Muscle layer of duodenum (tissue), 2 donors: ENCODE results near the gene MUC6.

Experiments
- H3K27ac ChIP-seq: one replicate; pipeline ENCODE4 v1.7.0; 2013; ENCODE audit warnings: mild to moderate bottlenecking, low read length
- H3K27me3 ChIP-seq: one replicate; pipeline ENCODE4 v1.7.0; 2013; ENCODE audit warnings: low read depth, mild to moderate bottlenecking, control low read depth, low read length
- H3K36me3 ChIP-seq, 2 donors: one replicate each; pipeline ENCODE4 v1.7.0; 2013; ENCODE audit warnings: low read length in 2 of 2, control low read depth in 1 of 2, mild to moderate bottlenecking in 1 of 2; ENCODE audit not compliant: insufficient read depth in 2 of 2, control insufficient read depth in 1 of 2
- H3K4me1 ChIP-seq, 2 donors: one replicate each; pipeline ENCODE4 v1.7.0; 2013; ENCODE audit warnings: low read length in 2 of 2, mild to moderate bottlenecking in 2 of 2, control low read depth in 1 of 2, moderate library complexity in 1 of 2; ENCODE audit not compliant: insufficient read depth in 2 of 2, control insufficient read depth in 1 of 2
- H3K4me3 ChIP-seq, 2 donors: one replicate each; pipeline ENCODE4 v1.7.0; 2013; ENCODE audit warnings: low read length in 2 of 2, low read depth in 1 of 2, mild to moderate bottlenecking in 1 of 2
- H3K9me3 ChIP-seq, 2 donors: one replicate each; pipeline ENCODE4 v1.7.0; 2013; ENCODE audit warnings: low read length in 2 of 2, control low read depth in 1 of 2, mild to moderate bottlenecking in 1 of 2; ENCODE audit not compliant: control insufficient read depth in 1 of 2
- donor health status: healthy.

Gene MUC6

GRCh38 chr11:1030556-1030955 lies 6.0 kb downstream of the MUC6 start:
- Histone ChIP-seq H3K27ac (no peak overlapping the region), H3K27me3 (no peaks in the 10 kb centered on the region), H3K9me3 (no peaks in the 10 kb centered on the region), H3K4me3 (no peak overlapping the region), H3K36me3 (no peaks in the 10 kb centered on the region), H3K4me1 (no peaks in the 10 kb centered on the region)

- Histone ChIP-seq H3K27me3 (no peaks in the 10 kb centered on the region), H3K4me3 (no peak overlapping the region), H3K36me3 (no peaks in the 10 kb centered on the region), H3K27ac (no peak overlapping the region), H3K4me1 (no peaks in the 10 kb centered on the region), H3K9me3 (no peaks in the 10 kb centered on the region)
Measured at GRCh38 chr11:1030086-1030485, 6.4 kb downstream of the MUC6 start.

DNA sequence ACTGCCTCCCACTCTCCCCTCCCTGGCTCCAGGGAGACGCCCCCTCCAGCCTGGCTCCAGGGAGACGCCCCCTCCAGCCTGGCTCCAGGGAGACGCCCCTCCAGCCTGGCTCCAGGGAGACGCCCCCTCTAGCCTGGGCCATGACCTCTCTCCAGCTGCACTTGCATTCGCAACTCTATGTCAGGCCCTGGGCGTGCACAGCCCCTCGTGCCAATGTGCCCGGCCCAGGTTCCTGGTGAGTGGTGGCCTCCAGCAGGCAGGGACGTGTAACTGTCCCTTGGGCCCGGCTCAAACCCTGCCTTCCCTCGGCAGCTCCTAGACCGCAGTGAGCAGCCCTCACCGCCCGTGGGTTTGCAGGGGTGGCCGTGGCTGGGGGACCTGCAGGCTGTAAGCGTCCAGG lies 6.9 kb downstream of the MUC6 start:
- Histone ChIP-seq H3K27me3 (no peaks in the 10 kb centered on the region), H3K27ac (no peak overlapping the region), H3K9me3 (no peaks in the 10 kb centered on the region), H3K4me3 (no peak overlapping the region), H3K4me1 (no peaks in the 10 kb centered on the region), H3K36me3 (no peaks in the 10 kb centered on the region)

DNA sequence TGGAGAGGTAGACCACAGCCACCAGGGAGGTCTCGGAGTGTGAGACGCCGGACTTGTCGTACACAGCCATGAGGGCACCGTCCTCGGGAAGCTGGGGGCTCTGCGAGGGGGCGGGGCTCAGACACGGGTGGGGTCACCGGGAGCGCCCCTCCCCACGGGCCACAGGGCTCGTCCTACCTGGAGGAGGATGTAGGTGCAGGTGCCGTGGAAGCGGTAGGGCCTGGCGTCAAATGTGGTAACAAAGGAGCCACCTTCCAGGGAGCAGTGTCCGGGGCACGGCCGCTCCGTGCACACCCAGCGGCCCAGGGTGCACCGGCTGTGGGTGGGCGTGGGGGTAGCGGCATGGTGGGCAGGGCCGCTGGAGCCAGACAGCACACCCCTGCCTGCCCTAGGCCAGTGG lies 7.5 kb downstream of the MUC6 start:
- Histone ChIP-seq H3K4me3 (no peak overlapping the region), H3K9me3 (no peaks in the 10 kb centered on the region), H3K27me3 (no peaks in the 10 kb centered on the region), H3K4me1 (no peaks in the 10 kb centered on the region), H3K36me3 (no peaks in the 10 kb centered on the region), H3K27ac (no peak overlapping the region)

DNA sequence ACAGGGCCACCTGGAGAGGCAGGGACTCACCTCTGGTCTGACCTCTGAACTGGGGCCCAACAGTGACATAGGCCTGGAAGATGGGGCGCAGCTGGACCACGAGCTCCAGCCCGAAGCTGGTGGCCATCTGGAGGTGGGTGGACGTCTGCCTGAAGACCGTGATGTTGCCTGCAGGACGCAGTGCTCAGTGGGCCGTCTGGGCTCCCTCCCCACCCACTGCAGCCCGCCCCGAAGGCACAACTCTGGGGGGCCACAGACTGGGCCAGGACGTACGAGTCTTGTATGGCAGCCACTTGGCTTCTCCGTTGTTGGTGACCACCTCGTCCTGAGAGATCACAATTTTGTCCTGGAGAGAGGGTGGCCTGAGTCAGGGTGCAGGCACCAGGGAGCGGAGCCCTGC lies 7.9 kb downstream of the MUC6 start:
- no peaks in the 10 kb centered on the region for H3K27me3 ChIP-seq
- no peaks in the 10 kb centered on the region for H3K4me1 ChIP-seq
- no peaks in the 10 kb centered on the region for H3K36me3 ChIP-seq
- H3K9me3 ChIP-seq = no peaks in the 10 kb centered on the region
- H3K27ac ChIP-seq = no peak overlapping the region
- H3K4me3 ChIP-seq = no peak overlapping the region

GRCh38 chr11:1028291-1028540 lies 8.3 kb downstream of the MUC6 start:
- H3K4me1 ChIP-seq = no peaks in the 10 kb centered on the region

GRCh38 chr11:1027483-1028290 lies 8.8 kb downstream of the MUC6 start:
- no peaks in the 10 kb centered on the region for H3K27me3 ChIP-seq
- H3K4me3 ChIP-seq = no peak overlapping the region
- no peaks in the 10 kb centered on the region for H3K9me3 ChIP-seq
- H3K4me1 ChIP-seq = no peaks in the 10 kb centered on the region
- no peaks in the 10 kb centered on the region for H3K36me3 ChIP-seq
- H3K27ac ChIP-seq = no peak overlapping the region

More at GRCh38 chr11:1028291-1028540, 8.3 kb downstream of the MUC6 start:
- H3K36me3 ChIP-seq = no peaks in the 10 kb centered on the region
- no peak overlapping the region for H3K4me3 ChIP-seq
- H3K27ac ChIP-seq = no peak overlapping the region
- no peaks in the 10 kb centered on the region for H3K9me3 ChIP-seq
- no peaks in the 10 kb centered on the region for H3K27me3 ChIP-seq

DNA sequence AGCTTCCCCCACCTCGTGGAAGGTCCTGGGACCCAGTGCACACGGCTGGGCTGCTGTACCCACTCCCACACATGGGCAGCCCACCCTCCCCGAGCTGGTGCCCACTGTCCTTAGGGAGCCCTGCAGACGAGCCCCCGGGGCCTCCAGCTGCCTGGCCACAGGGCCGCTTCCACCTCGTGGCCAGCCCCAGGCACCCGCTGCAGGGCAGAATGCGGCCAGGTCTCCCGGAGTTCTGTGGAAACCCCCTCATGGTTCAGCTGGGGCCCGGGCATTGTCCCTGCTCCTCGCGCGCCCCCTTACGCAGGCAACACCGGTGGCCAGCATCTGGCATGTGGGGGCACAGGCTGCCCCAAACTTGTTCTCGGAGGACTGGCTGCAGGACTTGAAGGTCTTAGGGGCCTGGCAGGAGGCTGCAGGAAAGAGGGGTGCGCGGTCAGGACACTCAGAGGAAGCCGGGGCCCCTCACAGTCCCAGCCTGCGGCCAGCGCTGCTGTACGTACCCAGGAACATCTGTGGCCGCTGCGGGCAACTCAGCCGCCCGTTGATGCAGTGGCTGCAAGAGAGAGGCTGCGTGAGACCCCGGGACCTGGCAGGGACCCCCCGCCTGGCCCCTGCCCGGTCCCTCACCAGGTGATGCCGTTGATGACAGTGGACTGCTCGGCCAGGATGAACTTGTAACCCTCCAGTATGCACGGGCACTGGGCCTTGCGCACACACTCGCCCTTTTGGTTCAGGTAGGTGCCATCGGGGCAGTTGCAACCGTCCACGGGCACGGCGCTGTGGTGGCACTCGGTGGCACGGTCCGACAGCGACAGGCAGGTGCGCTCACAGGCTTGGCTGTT lies 9.7 kb downstream of the MUC6 start:
- H3K4me3 ChIP-seq = no peak overlapping the region
- no peaks in the 10 kb centered on the region for H3K27me3 ChIP-seq
- H3K27ac ChIP-seq = no peak overlapping the region
- H3K4me1 ChIP-seq = no peaks in the 10 kb centered on the region
- H3K9me3 ChIP-seq = no peaks in the 10 kb centered on the region
- H3K36me3 ChIP-seq = no peaks in the 10 kb centered on the region

- Histone ChIP-seq H3K27ac (no peak overlapping the region), H3K36me3 (no peaks in the 10 kb centered on the region), H3K4me3 (no peak overlapping the region), H3K4me1 (no peaks in the 10 kb centered on the region), H3K9me3 (no peaks in the 10 kb centered on the region), H3K27me3 (no peaks in the 10 kb centered on the region)
Measured at GRCh38 chr11:1026163-1026450, 10.4 kb downstream of the MUC6 start.

DNA sequence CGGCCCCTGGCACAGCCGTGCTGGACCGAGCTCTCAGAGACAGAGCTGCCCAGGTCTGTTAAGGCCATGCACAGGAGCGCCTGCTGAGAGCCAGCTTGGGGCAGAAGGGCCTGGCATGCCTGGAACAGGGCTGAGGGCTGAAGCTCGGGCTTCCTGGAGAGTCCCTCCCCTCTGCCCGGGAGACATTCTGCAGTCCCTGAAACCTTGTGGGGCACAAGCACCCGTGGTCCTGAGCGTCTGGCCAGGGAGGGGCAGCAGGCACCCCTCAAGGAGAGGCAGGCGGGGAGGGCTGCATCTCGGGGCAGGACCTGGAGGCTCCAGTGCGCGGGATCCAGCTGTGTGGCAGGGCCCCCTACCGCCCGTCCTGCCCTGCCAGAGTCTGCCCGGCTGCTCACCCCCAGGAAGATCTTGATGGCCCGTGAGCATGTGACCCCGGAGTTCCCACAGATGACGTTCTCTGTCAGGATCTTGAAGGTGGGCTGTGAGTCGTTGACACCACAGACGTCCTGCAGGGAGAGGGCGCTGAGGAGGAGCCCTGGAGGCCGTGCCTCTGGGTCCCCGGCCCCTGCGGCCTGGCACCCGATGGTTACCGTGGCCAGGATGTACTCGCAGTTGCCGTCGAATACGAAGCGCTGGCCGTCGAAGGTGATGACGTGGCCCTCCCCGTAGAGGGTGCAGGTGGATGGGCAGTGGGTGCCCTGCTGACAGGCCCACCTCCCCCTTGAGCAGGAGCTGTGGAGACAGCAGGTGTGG lies 10.9 kb downstream of the MUC6 start:
- Histone ChIP-seq H3K36me3 (no peaks in the 10 kb centered on the region), H3K4me1 (no peaks in the 10 kb centered on the region), H3K4me3 (no peak overlapping the region), H3K27me3 (no peaks in the 10 kb centered on the region), H3K9me3 (no peaks in the 10 kb centered on the region), H3K27ac (no peak overlapping the region)

- Histone ChIP-seq H3K36me3 (no peaks in the 10 kb centered on the region), H3K27ac (no peak overlapping the region), H3K27me3 (no peaks in the 10 kb centered on the region), H3K9me3 (no peaks in the 10 kb centered on the region), H3K4me1 (no peaks in the 10 kb centered on the region), H3K4me3 (no peak overlapping the region)
Measured at GRCh38 chr11:1024597-1025409, 11.7 kb downstream of the MUC6 start.
